CD4-positive, alpha-beta T cell (primary cell): ENCODE data around the gene MYEF2. TPM values are rescaled to one million over a fixed set of nuclear protein-coding genes. Genes with fewer than 3 reads are reported as not detected.

Source experiments
- ATAC-seq: fragments of 200-7000 bp; cut with Tn5 transposase; one replicate; pipeline ENCODE4 v1.10.0; 2022; ENCODE audit warnings: mild to moderate bottlenecking; ENCODE audit not compliant: poor library complexity
- CTCF ChIA-PET: fragments of 350-600 bp; sonication (Branson Sonifier 250); formaldehyde crosslinking; loops from one replicate; lab custom pipeline; 2021; ENCODE audit warnings: antibody characterized with exemption, inconsistent platforms; lab: Charles Lee
- POLR2A ChIA-PET: fragments of 350-600 bp; sonication (Branson Sonifier 250); formaldehyde crosslinking; loops from one replicate; lab custom pipeline; 2021; ENCODE audit warnings: antibody characterized with exemption, inconsistent platforms; lab: Charles Lee
- DNase-seq, 14 experiments: peaks; one replicate each; pipeline ENCODE4 v3.0.0-alpha.2; 2013 to 2020; ENCODE audit warnings: mixed read lengths in 2 of 14
- H3K27ac ChIP-seq, 2 donors: one replicate each; pipeline versions ENCODE4 v1.5.1 to v1.7.0; 2013; ENCODE audit warnings: low read length in 2 of 2, low read depth in 1 of 2, mild to moderate bottlenecking in 1 of 2
- H3K27me3 ChIP-seq, 2 experiments: 1 replicate in 1 of 2; 2 replicates in 1 of 2; pipeline versions ENCODE4 v1.6.1 to v1.7.0; 2013; ENCODE audit warnings: low read length in 2 of 2, control low read depth in 1 of 2, mild to moderate bottlenecking in 1 of 2, moderate library complexity in 1 of 2; ENCODE audit not compliant: insufficient read depth in 2 of 2, control insufficient read depth in 1 of 2
- H3K36me3 ChIP-seq: one replicate; pipeline ENCODE4 v1.6.1; 2013; ENCODE audit warnings: low read length, control low read depth; ENCODE audit not compliant: insufficient read depth
- H3K4me1 ChIP-seq: one replicate; pipeline ENCODE4 v1.6.1; 2013; ENCODE audit warnings: low read length, control low read depth; ENCODE audit not compliant: insufficient read depth
- H3K4me3 ChIP-seq: one replicate; pipeline ENCODE4 v1.5.1; 2013; ENCODE audit warnings: mild to moderate bottlenecking, low read length, moderate library complexity
- H3K9me3 ChIP-seq, 2 experiments: 1 replicate in 1 of 2; 2 replicates in 1 of 2; pipeline versions ENCODE4 v1.6.1 to v1.7.0; 2013; ENCODE audit warnings: low read length in 2 of 2, mild to moderate bottlenecking in 2 of 2, control low read depth in 1 of 2, moderate library complexity in 1 of 2; ENCODE audit not compliant: control insufficient read depth in 1 of 2, insufficient read depth in 1 of 2
- H3K27ac Mint-ChIP-seq: one replicate; pipeline ENCODE4 v1.8.0; 2020; ENCODE audit warnings: mixed read lengths
- H3K27me3 Mint-ChIP-seq: one replicate; pipeline ENCODE4 v1.8.0; 2021; ENCODE audit warnings: mixed read lengths
- H3K36me3 Mint-ChIP-seq: one replicate; pipeline ENCODE4 v1.8.0; 2021; ENCODE audit warnings: low read depth, mixed read lengths
- H3K4me1 Mint-ChIP-seq: one replicate; pipeline ENCODE4 v1.8.0; 2021; ENCODE audit warnings: low read depth, mixed read lengths
- H3K4me3 Mint-ChIP-seq: one replicate; pipeline ENCODE4 v1.8.0; 2020; ENCODE audit warnings: mild to moderate bottlenecking, mixed read lengths
- H3K9me3 Mint-ChIP-seq: one replicate; pipeline ENCODE4 v1.8.0; 2020; ENCODE audit warnings: mixed read lengths
- CTCF ChIP-seq: fragments of 200-600 bp; IDR thresholded peaks from one replicate; pipeline ENCODE4 v1.8.0; 2022; ENCODE audit warnings: antibody characterized with exemption, mild to moderate bottlenecking
- intact Hi-C, 2 experiments: fragments of 100-400 bp; cut with DNase I in 1 of 2; cut with micrococcal nuclease in 1 of 2; formaldehyde crosslinking; loops; one replicate each; pipeline versions ENCODE4 v1.15.1 to v1.9.0; 2023 to 2025; cut with DNase I, micrococcal nuclease
- total RNA-seq, 174 experiments: library from RNA in 2 of 174; stranded (reverse) in 2 of 174; gene quantifications; one replicate each; pipeline ENCODE4 v1.2.3 and lab custom pipeline; 2021 to 2026

MYEF2 gene
- total RNA-seq, 2 experiments from 2014 or later: 19.3 to 24.7 TPM

DNA sequence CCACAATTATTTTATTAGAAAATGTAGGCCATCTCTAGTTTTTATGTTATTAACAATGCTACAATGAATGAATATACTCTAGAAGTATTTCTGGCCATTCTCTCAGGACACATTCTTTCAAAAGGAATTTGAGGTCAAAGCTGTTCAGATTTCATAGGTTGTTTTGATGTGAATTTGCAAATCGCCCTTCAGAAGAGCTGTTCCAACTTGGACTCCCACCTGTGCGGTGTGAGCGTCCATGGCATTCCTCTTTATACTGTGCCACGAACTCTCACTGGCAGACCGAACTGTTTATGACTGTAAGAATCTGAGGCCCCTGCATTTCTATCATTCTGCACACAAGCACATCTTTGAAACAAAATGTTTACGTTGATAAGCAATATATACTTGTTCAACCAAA, 75.9 kb downstream of the MYEF2 start:
- Histone ChIP-seq H3K36me3 (no peaks in the 10 kb centered on the region), H3K9me3 (no peaks in the 10 kb centered on the region), H3K27me3 (no peaks in the 10 kb centered on the region), H3K4me3 (no peak overlapping the region), H3K4me1 (no peaks in the 10 kb centered on the region), H3K27ac (no peak overlapping the region)
- no peak for TF ChIP-seq CTCF
- ATAC-seq (no peak), DNase-seq (no peak)
- Mint-ChIP-seq H3K4me1 (no peaks in the 10 kb centered on the region), H3K36me3 (no peaks in the 10 kb centered on the region), H3K4me3 (no peak overlapping the region), H3K27me3 (peaks cover 59% of the 10 kb centered on the region), H3K27ac (no peak overlapping the region), H3K9me3 (no peaks in the 10 kb centered on the region)
- intact Hi-C loops: no loop called here
- ChIA-PET POLR2A (no interaction called here), CTCF (no interaction called here)

- ChIA-PET CTCF (no interaction called here), POLR2A (no interaction called here)
- TF ChIP-seq CTCF: no peak
- no peak overlapping the region for H3K4me3 Mint-ChIP-seq
- H3K27ac Mint-ChIP-seq: no peak overlapping the region
- no peak overlapping the region for H3K27ac ChIP-seq
- no peaks in the 10 kb centered on the region for H3K4me1 ChIP-seq
- no peak for ATAC-seq
- H3K36me3 Mint-ChIP-seq: no peaks in the 10 kb centered on the region
- no peak overlapping the region for H3K4me3 ChIP-seq
- H3K9me3 ChIP-seq: no peaks in the 10 kb centered on the region
- no peaks in the 10 kb centered on the region for H3K36me3 ChIP-seq
- DNase-seq: no peak
- H3K9me3 Mint-ChIP-seq: no peaks in the 10 kb centered on the region
- peaks cover 56% of the 10 kb centered on the region for H3K27me3 Mint-ChIP-seq
- intact Hi-C loops: no loop called here
- H3K4me1 Mint-ChIP-seq: no peaks in the 10 kb centered on the region
- no peaks in the 10 kb centered on the region for H3K27me3 ChIP-seq
Measured at GRCh38 chr15:48101376-48101961, 76.6 kb downstream of the MYEF2 start.

- H3K4me3 Mint-ChIP-seq: no peak overlapping the region
- H3K27ac Mint-ChIP-seq: no peak overlapping the region
- POLR2A ChIA-PET: no interaction called here
- no peaks in the 10 kb centered on the region for H3K9me3 Mint-ChIP-seq
- Histone ChIP-seq H3K4me1 (no peaks in the 10 kb centered on the region), H3K27me3 (no peaks in the 10 kb centered on the region), H3K9me3 (no peaks in the 10 kb centered on the region), H3K4me3 (no peak overlapping the region), H3K36me3 (no peaks in the 10 kb centered on the region), H3K27ac (no peak overlapping the region)
- peaks cover 30% of the 10 kb centered on the region for H3K27me3 Mint-ChIP-seq
- ATAC-seq (no peak), DNase-seq (no peak)
- intact Hi-C loops: no loop called here
- TF ChIP-seq CTCF: no peak
- H3K4me1 Mint-ChIP-seq: no peaks in the 10 kb centered on the region
- CTCF ChIA-PET: no interaction called here
- no peaks in the 10 kb centered on the region for H3K36me3 Mint-ChIP-seq
Measured at GRCh38 chr15:48097264-48097663, 80.8 kb downstream of the MYEF2 start.
